ENCODE data around the gene HOXA10.

The HOXA10 gene

DNA sequence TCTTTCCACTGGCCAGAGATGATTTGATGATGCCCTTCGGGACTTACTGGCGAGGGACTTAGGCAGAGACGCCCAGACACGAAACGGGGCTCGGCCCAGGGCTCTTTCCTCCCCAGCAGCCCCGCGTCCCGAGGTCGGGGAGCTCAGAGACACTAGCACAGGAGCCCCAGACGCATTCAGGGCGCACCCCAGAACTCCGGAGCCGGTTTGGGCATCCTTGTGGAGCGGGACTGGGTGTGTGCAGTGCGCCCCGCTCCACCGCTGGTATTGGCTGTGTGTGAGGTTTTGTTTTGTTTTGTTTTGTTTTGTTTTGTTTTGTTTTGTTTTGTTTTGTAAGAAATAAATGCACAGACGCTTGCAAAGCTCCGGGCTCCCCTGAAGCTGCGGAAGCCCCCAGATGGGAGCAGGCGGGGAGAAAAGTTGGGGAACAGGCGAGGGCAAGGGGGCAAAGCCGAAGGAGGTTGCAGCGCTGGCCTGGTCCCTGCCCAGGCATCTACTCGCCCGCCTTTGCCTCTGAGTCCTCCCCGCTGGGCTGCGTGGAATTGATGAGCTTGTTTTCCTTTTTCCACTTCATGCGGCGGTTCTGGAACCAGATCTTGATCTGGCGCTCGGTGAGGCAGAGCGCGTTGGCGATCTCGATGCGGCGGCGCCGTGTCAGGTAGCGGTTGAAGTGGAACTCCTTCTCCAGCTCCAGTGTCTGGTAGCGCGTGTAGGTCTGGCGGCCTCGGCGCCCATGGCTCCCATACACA is 28.8 kb downstream of the HOXA10 start:
- H3K4me3 ChIP-seq (ENCODE audit: low read depth, low read length), result no peak overlapping the region
- TF ChIP-seq, protein P1, sequence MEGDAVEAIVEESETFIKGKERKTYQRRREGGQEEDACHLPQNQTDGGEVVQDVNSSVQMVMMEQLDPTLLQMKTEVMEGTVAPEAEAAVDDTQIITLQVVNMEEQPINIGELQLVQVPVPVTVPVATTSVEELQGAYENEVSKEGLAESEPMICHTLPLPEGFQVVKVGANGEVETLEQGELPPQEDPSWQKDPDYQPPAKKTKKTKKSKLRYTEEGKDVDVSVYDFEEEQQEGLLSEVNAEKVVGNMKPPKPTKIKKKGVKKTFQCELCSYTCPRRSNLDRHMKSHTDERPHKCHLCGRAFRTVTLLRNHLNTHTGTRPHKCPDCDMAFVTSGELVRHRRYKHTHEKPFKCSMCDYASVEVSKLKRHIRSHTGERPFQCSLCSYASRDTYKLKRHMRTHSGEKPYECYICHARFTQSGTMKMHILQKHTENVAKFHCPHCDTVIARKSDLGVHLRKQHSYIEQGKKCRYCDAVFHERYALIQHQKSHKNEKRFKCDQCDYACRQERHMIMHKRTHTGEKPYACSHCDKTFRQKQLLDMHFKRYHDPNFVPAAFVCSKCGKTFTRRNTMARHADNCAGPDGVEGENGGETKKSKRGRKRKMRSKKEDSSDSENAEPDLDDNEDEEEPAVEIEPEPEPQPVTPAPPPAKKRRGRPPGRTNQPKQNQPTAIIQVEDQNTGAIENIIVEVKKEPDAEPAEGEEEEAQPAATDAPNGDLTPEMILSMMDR (IDR thresholded peaks at IDR 0.05; ENCODE audit: control insufficient read depth, extremely low read depth, insufficient read depth), result no peak
- DNase-seq (ENCODE audit: low read depth), result no peak

DNA sequence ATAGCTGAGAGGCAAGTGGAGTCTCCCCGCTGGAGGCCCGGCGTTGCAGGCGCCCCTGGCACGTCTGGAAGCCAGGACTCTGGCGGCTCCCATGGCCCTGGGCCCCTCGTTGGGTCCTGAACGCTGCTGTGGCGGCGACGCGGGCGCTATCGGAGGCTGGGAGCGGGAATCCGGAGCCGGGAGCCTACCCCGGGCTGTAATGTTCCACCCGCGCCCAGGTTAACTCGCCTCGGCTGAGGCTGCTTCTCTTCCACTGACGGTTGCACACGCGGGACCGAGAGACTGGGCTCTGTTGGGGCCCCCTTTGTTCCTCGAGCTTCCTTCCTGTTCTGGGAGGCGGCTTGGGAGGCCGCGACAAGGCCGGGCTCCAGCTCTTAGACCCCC is 29.3 kb downstream of the HOXA10 start:
- no peak for DNase-seq (ENCODE audit: low read depth)
- no peak overlapping the region for H3K4me3 ChIP-seq (ENCODE audit: low read depth, low read length)
- TF ChIP-seq, protein P1 (IDR thresholded peaks at IDR 0.05; ENCODE audit: control insufficient read depth, extremely low read depth, insufficient read depth), result no peak

DNA sequence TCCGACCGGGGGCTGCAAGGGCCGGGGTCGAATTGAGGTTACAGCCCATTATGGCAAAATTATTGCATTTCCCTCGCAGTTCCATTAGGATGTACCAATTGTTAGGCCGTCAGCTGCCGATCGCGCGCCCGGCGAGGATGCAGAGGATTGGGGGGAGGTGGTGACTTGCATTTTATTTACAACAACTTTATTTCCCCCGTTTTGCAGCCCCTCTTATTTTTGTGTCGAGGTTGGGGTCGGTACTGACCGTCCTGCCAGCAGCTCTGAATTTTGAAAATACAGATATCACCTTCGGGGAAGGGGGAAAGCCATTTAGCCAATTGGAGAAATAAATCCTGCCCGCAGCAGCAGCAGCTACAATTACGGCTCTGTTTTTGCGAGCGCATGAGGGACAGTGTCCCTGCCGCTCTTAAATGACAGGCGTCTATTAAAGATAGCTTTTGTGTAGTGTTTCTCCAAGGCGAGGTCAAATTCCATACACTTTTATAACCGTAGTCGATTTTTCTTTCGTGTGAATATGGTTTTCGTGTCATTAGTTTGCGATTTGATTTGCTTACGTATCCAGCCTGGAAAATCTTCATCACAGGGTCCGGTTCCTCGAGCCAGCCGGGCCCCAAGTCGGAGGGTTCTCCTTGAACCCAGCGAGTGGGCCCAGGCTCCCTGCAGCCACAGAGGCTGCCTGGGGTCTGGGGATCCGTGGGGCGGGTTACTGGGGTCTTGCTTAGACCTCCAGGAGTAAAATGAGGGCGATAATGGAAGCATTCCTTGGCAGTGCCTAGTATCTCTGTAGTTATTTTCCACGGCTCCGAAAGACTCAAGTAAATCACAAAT is 30.0 kb downstream of the HOXA10 start:
- no peak for DNase-seq (ENCODE audit: low read depth)

DNA sequence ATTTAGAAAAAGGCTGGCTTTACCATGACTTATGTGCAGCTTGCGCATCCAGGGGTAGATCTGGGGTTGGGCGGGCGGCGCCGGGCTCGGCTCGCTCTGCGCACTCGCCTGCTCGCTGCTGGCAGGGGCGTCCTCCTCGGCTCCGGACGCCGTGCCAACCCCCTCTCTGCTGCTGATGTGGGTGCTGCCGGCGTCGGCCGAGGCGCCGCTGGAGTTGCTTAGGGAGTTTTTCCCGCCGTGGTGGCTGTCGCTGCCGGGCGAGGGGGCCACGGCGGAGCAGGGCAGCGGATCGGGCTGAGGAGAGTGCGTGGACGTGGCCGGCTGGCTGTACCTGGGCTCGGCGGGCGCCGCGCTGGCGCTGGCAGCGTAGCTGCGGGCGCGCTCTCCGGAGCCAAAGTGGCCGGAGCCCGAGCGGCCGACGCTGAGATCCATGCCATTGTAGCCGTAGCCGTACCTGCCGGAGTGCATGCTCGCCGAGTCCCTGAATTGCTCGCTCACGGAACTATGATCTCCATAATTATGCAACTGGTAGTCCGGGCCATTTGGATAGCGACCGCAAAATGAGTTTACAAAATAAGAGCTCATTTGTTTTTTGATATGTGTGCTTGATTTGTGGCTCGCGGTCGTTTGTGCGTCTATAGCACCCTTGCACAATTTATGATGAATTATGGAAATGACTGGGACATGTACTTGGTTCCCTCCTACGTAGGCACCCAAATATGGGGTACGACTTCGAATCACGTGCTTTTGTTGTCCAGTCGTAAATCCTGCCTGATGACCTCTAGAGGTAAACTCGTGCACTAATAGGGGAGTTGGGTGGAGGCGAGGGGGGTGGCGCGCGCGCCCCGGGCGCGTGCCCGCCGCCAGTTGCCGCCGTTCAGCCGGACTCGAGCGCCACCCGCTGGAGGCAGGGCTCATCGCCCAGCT is 30.8 kb downstream of the HOXA10 start, which contains the start of gene HOXA5:
HOXA5 (minus strand) TSS at position 659 of the 927 bp plus-strand sequence; CDS start at position 585, 74 bp downstream.
- TF ChIP-seq, protein P1 (IDR thresholded peaks at IDR 0.05; ENCODE audit: control insufficient read depth, extremely low read depth, insufficient read depth), result no peak
- no peak for DNase-seq (ENCODE audit: low read depth)
- H3K4me3 ChIP-seq (ENCODE audit: low read depth, low read length), result no peak within 1 kb of the TSS

More for the DNA sequence above, 30.0 kb downstream of the HOXA10 start:
- H3K4me3 ChIP-seq (ENCODE audit: low read depth, low read length), result no peak overlapping the region
- TF ChIP-seq, protein P1 (IDR thresholded peaks at IDR 0.05; ENCODE audit: control insufficient read depth, extremely low read depth, insufficient read depth), result no peak

DNA sequence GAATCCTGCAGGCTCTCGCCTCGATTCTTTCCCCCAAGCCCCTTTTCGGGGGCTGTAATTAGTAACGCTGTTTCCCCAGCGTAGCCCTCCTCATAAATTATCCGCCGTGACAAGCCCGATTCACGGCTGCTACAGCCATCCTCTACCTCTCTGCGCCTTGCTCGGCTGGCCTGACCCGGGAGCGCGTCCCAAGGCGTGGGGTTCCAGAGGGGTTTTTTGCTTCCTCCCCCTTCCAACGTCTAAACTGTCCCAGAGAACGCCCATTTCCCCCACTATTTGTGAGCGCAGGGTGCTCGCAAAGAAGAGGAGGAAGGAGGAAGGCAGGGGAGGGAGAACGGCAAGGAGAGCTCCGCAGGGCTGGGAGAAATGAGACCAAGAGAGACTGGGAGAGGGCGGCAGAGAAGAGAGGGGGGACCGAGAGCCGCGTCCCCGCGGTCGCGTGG is 31.5 kb downstream of the HOXA10 start:
- TF ChIP-seq, protein P1 (IDR thresholded peaks at IDR 0.05; ENCODE audit: control insufficient read depth, extremely low read depth, insufficient read depth), result no peak
- no peak overlapping the region for H3K4me3 ChIP-seq (ENCODE audit: low read depth, low read length)
- no peak for DNase-seq (ENCODE audit: low read depth)

DNA sequence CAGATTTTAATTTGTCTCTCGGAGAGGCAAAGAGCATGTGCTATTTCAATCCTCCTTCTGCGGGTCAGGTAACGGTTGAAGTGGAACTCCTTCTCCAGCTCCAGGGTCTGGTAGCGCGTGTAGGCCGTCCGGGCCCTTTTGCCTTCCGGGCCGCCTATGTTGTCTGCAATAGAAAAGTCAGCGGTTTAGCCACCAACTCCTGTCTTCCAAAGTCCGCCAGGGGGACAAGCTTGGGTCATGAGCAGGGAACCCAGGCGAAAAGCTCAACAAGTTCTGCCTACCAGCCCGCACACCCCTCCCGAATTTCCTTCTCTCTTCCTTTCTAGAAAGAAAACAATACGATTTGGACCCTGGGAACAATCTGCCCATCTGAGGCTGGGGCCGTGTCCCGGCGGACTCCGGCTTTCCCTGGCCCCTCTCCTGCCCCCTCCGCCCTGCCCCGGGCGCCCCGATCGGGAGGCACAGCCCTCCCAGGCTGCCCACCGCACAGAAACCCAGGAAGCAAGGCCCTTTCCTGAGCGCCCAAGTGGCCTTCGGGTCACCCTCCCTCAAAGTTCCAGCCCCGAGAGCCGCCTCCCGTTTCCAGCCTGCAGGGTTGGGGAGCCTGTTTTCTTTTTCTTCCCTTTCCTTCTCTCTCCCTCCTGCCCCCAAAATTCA is 32.1 kb downstream of the HOXA10 start:
- TF ChIP-seq, protein P1 (IDR thresholded peaks at IDR 0.05; ENCODE audit: control insufficient read depth, extremely low read depth, insufficient read depth), result no peak
- no peak for DNase-seq (ENCODE audit: low read depth)
- no peak overlapping the region for H3K4me3 ChIP-seq (ENCODE audit: low read depth, low read length)

Data from LNCaP clone FGC (cell line).